Measurements from ENCODE around the gene PCDHGA4. TPM values are rescaled to one million over a fixed set of nuclear protein-coding genes. Genes with fewer than 3 reads are reported as not detected.

PCDHGA4 gene
- total and polyA plus RNA-seq, 4 donors: 0.15 to 0.92 (median 0.22) TPM

DNA sequence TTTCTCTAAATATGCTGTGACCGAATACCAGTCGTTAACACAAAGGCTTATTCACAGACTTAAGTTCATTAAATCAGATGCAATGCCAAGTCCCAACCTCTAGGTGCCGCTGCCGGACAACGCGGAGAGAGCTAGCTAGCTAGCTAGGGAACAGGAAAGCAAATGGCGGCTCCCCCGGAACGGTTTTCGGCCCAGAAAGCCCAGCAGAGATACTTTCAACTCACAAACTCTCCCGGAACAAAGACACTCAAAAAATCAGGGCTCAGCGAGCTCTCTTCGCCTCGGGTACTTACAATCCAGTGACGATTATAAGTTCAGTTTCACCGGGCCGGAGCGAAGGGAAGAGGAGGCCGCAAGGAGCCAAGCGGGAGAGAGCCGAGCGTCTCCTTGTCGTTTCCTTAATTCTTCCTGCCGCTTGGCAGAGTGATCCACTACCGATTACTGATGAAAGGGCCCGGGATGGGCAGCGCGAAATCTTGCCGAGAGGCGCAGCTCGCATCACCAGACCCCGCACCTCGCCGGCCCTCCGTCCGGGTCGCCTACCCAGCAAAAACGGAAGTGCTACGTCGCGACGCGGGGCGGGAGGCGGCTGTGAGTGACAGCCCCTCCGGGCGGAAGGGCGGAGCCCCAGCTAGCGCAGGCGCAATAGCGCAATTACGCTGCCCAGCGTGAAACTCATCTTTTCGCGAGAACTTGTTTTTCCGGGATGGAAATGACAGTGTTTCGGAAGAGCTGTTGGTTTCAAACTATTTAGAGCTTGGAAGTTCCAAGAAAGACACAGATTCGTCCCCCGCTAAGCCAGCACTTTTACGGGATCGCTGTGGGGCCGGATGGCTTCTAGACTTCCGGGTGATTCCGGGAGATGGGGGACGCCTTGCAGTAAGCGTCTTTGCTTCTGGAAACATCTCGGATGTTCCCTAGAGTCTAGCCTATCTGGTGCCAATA is 34.3 kb upstream of the PCDHGA4 start, which contains the start of gene TAF7:
TSS of gene TAF7 (minus strand) at position 560 of the 945 bp plus-strand sequence. CDS start 740 bp downstream, outside the sequence.
- peak within 1 kb of the TSS; percentile 66 to 97 (median 96) for H3K4me3 ChIP-seq (ENCODE audit: low read depth in 1 of 3, low read length in 3 of 3)
- DNase-seq (ENCODE audit: low spot score): peak; percentile 86
- peak within 1 kb of the TSS; percentile 91 to 97 for H3K27ac ChIP-seq (ENCODE audit: low read depth in 1 of 2, low read length in 2 of 2)
- TF ChIP-seq RAD21 (IDR thresholded peaks at IDR 0.05) (peak; percentile 56 to 65), EGR1 (IDR thresholded peaks at IDR 0.05; ENCODE audit: low read depth in 2 of 2) (no peak), TAF1 (conservative IDR thresholded peaks at IDR 0.05) (peak; percentile 85), YY1 (IDR thresholded peaks at IDR 0.05) (peak; percentile 99), ATF3 (IDR thresholded peaks at IDR 0.05) (peak; percentile 2), SP1 (IDR thresholded peaks at IDR 0.05) (no peak), NR2F2 (IDR thresholded peaks at IDR 0.05) (no peak), GABPA (IDR thresholded peaks at IDR 0.05 in 1 of 2, conservative IDR thresholded peaks at IDR 0.05 in 1 of 2) (peak; percentile 47 to 87), RXRA (IDR thresholded peaks at IDR 0.05) (no peak), FOXA2 (IDR thresholded peaks at IDR 0.05) (no peak), CTCF (IDR thresholded peaks at IDR 0.05; ENCODE audit: low read depth, low read length, missing input control) (peak; percentile 85), HNF4A (conservative IDR thresholded peaks at IDR 0.05) (no peak), HNF4G (IDR thresholded peaks at IDR 0.05) (no peak), JUND (IDR thresholded peaks at IDR 0.05) (no peak), FOXA1 (IDR thresholded peaks at IDR 0.05) (no peak), REST (IDR thresholded peaks at IDR 0.05) (peak; percentile 68)
- TF ChIP-seq, protein P1, sequence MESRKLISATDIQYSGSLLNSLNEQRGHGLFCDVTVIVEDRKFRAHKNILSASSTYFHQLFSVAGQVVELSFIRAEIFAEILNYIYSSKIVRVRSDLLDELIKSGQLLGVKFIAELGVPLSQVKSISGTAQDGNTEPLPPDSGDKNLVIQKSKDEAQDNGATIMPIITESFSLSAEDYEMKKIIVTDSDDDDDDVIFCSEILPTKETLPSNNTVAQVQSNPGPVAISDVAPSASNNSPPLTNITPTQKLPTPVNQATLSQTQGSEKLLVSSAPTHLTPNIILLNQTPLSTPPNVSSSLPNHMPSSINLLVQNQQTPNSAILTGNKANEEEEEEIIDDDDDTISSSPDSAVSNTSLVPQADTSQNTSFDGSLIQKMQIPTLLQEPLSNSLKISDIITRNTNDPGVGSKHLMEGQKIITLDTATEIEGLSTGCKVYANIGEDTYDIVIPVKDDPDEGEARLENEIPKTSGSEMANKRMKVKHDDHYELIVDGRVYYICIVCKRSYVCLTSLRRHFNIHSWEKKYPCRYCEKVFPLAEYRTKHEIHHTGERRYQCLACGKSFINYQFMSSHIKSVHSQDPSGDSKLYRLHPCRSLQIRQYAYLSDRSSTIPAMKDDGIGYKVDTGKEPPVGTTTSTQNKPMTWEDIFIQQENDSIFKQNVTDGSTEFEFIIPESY (IDR thresholded peaks at IDR 0.05): peak; percentile 98
- TF ChIP-seq, protein P2, sequence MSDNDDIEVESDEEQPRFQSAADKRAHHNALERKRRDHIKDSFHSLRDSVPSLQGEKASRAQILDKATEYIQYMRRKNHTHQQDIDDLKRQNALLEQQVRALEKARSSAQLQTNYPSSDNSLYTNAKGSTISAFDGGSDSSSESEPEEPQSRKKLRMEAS (IDR thresholded peaks at IDR 0.05): no peak
- peaks cover 0 to 27% (median 21%) of the 10 kb centered on the region in 4 donors for H3K36me3 ChIP-seq (ENCODE audit: control insufficient read depth in 4 of 4, insufficient read depth in 3 of 4, low read depth in 1 of 4, low read length in 3 of 4)
- H3K4me1 ChIP-seq (ENCODE audit: control insufficient read depth in 4 of 4, insufficient read depth in 4 of 4, low read length in 3 of 4): peaks cover 0 to 17% (median 4%) of the 10 kb centered on the region in 4 donors
- WGBS: 2% methylated on average over 67 of the region's 67 CpGs
- H3K9ac ChIP-seq (ENCODE audit: low read depth in 1 of 2, low read length in 2 of 2): peak within 1 kb of the TSS; percentile 68 to 91
- peaks cover 29 to 55% (median 37%) of the 10 kb centered on the region in 4 donors for H3K9me3 ChIP-seq (ENCODE audit: control insufficient read depth in 4 of 4, low read length in 3 of 4)
- no peaks in the 10 kb centered on the region for H3K27me3 ChIP-seq (ENCODE audit: control insufficient read depth in 4 of 4, insufficient read depth in 4 of 4, low read length in 3 of 4)

Measured in liver (tissue), 9 donors.